A673 (cell line): Measurements from ENCODE around the gene CHID1. TPM values are rescaled to one million over a fixed set of nuclear protein-coding genes. Genes with fewer than 3 reads are reported as not detected.

Experiments
- BruUV-seq: library from RNA; stranded (reverse); fragments of 400-500 nt; replicated peaks from 2 replicates; lab custom pipeline; 2021; lab: Mats Ljungman, UMichigan
- CTCF ChIA-PET: fragments of 300-600 bp; sonication (Branson Sonifier 250); formaldehyde crosslinking; loops from one replicate; lab custom pipeline; 2022; ENCODE audit warnings: antibody characterized with exemption; lab: Charles Lee
- POLR2A ChIA-PET: fragments of 300-600 bp; sonication (Branson Sonifier 250); formaldehyde crosslinking; loops from one replicate; lab custom pipeline; 2022; ENCODE audit warnings: antibody characterized with exemption; ENCODE audit not compliant: low non-redundant PET; lab: Charles Lee
- DNase-seq: peaks from one replicate; pipeline ENCODE4 v3.0.0-alpha.2; 2015; ENCODE audit warnings: low spot score
- H3K27ac ChIP-seq: fragments of 200-600 bp; sonication (generic); 2 replicates; pipeline ENCODE4 v1.5.1; 2016; ENCODE audit warnings: mixed run types, low read depth, mild to moderate bottlenecking, mixed read lengths, antibody characterized with exemption, low read length; ENCODE audit not compliant: poor library complexity, severe bottlenecking
- H3K27me3 ChIP-seq: fragments of 200-600 bp; sonication (generic); replicated peaks from 2 replicates; pipeline ENCODE4 v1.6.1; 2017; ENCODE audit warnings: mixed run types, low read depth, mild to moderate bottlenecking, mixed read lengths, antibody characterized with exemption, low read length; ENCODE audit not compliant: insufficient read depth, poor library complexity
- H3K36me3 ChIP-seq: fragments of 200-600 bp; sonication (generic); 2 replicates; pipeline ENCODE4 v1.6.1; 2016; ENCODE audit warnings: mixed run types, mild to moderate bottlenecking, mixed read lengths, antibody characterized with exemption, low read length; ENCODE audit not compliant: insufficient read depth, poor library complexity, severe bottlenecking
- H3K4me1 ChIP-seq: fragments of 200-600 bp; sonication (generic); 2 replicates; pipeline ENCODE4 v1.6.1; 2017; ENCODE audit warnings: mixed run types, mild to moderate bottlenecking, mixed read lengths, antibody characterized with exemption, low read length; ENCODE audit not compliant: insufficient read depth, poor library complexity, severe bottlenecking
- H3K4me3 ChIP-seq: fragments of 200-600 bp; sonication (generic); 2 replicates; pipeline ENCODE4 v1.5.1; 2016; ENCODE audit warnings: low read depth, mixed run types, mild to moderate bottlenecking, mixed read lengths, low read length; ENCODE audit not compliant: poor library complexity, severe bottlenecking
- H3K9me3 ChIP-seq: fragments of 200-600 bp; sonication (generic); 2 replicates; pipeline ENCODE4 v1.6.1; 2016; ENCODE audit warnings: mixed run types, low read depth, mild to moderate bottlenecking, mixed read lengths, antibody characterized with exemption, low read length; ENCODE audit not compliant: poor library complexity, severe bottlenecking
- CTCF ChIP-seq: fragments of 300-800, 200-600 bp; sonication (generic); conservative IDR thresholded peaks from 2 replicates; pipeline ENCODE4 v1.5.1; 2017; ENCODE audit warnings: low read depth, mild to moderate bottlenecking, antibody characterized with exemption, low read length, moderate library complexity, mixed read lengths
- EZH2 ChIP-seq: fragments of 200-600 bp; sonication (generic); IDR thresholded peaks from 2 replicates; pipeline ENCODE4 v1.6.1; 2017; ENCODE audit warnings: borderline replicate concordance, low read depth, mild to moderate bottlenecking, mixed read lengths, antibody characterized with exemption, low read length; ENCODE audit not compliant: poor library complexity, severe bottlenecking
- intact Hi-C: fragments of 100-400 bp; cut with micrococcal nuclease; formaldehyde crosslinking; loops from one replicate; pipeline ENCODE4 v1.10.0; 2022; ENCODE audit not compliant: unreplicated experiment
- total RNA-seq: library from RNA; stranded (reverse); gene quantifications from 2 replicates; pipeline ENCODE4 v1.2.3, GENCODE V29; 2021

Gene CHID1
- total RNA-seq, 1 experiment from 2014 or later: 105 TPM

GRCh38 chr11:823441-824291 is 86.9 kb downstream of the CHID1 start:
- intact Hi-C loops: no loop called here
- Histone ChIP-seq H3K36me3 (peaks cover 4% of the 10 kb centered on the region), H3K4me3 (no peak overlapping the region), H3K27me3 (no peaks in the 10 kb centered on the region), H3K4me1 (peaks cover 14% of the 10 kb centered on the region), H3K27ac (no peak overlapping the region), H3K9me3 (no peaks in the 10 kb centered on the region)
- ChIA-PET POLR2A (no interaction called here), CTCF (no interaction called here)
- TF ChIP-seq EZH2 (no peak), CTCF (no peak)
- no peak for DNase-seq
- BruUV-seq: no TSS peak

- no peak for DNase-seq
- no TSS peak for BruUV-seq
- Histone ChIP-seq H3K4me1 (peaks cover 6% of the 10 kb centered on the region), H3K9me3 (no peaks in the 10 kb centered on the region), H3K36me3 (peaks cover 4% of the 10 kb centered on the region), H3K4me3 (no peak overlapping the region), H3K27ac (no peak overlapping the region), H3K27me3 (no peaks in the 10 kb centered on the region)
- TF ChIP-seq EZH2: no peak
- no peak for TF ChIP-seq CTCF
- intact Hi-C loops: no loop called here
- POLR2A ChIA-PET: no interaction called here
- CTCF ChIA-PET: no interaction called here
Measured at GRCh38 chr11:821512-822371, 88.9 kb downstream of the CHID1 start.

- Histone ChIP-seq H3K27me3 (no peaks in the 10 kb centered on the region), H3K4me3 (peak overlapping the region; percentile 82), H3K9me3 (no peaks in the 10 kb centered on the region), H3K36me3 (peaks cover 4% of the 10 kb centered on the region), H3K4me1 (peaks cover 6% of the 10 kb centered on the region), H3K27ac (no peak overlapping the region)
- intact Hi-C loops: no loop called here
- ChIA-PET POLR2A (no interaction called here), CTCF (no interaction called here)
- no peak for DNase-seq
- BruUV-seq: no TSS peak
- TF ChIP-seq CTCF (no peak), EZH2 (no peak)
Measured at GRCh38 chr11:820655-821511, 89.7 kb downstream of the CHID1 start.
